GM19023 (cell line): ENCODE results near the gene DSE.
A peak's percentile ranks its signal among the peaks of the same experiment; 100 is the strongest.

Experiments
- ATAC-seq: cut with Tn5 transposase; IDR thresholded peaks from one replicate; pipeline ENCODE4 v1.9.1; 2021; ENCODE audit warnings: mild to moderate bottlenecking, moderate library complexity; ENCODE audit not compliant: unreplicated experiment

DSE gene

GRCh38 chr6:116408491-116408890 is 37.7 kb downstream of the DSE start:
- peak; percentile 32 for ATAC-seq

GRCh38 chr6:116409756-116410155 is 39.0 kb downstream of the DSE start:
- ATAC-seq = peak; percentile 72

GRCh38 chr6:116411284-116411623 is 40.5 kb downstream of the DSE start:
- no peak for ATAC-seq

- ATAC-seq = no peak
Observed at GRCh38 chr6:116412270-116412669, 41.5 kb downstream of the DSE start.

- no peak for ATAC-seq
Observed at GRCh38 chr6:116413357-116413756, 42.6 kb downstream of the DSE start.

- ATAC-seq = no peak
Observed at GRCh38 chr6:116417661-116418060, 46.9 kb downstream of the DSE start.

GRCh38 chr6:116419069-116419786 is 48.5 kb downstream of the DSE start:
- ATAC-seq = no peak

- ATAC-seq = no peak
Observed at GRCh38 chr6:116420341-116420740, 49.6 kb downstream of the DSE start.

- ATAC-seq = no peak
Observed at GRCh38 chr6:116422238-116422637, 51.5 kb downstream of the DSE start.

GRCh38 chr6:116424001-116424400 is 53.3 kb downstream of the DSE start:
- no peak for ATAC-seq

GRCh38 chr6:116426551-116426950 is 55.8 kb downstream of the DSE start:
- no peak for ATAC-seq

- ATAC-seq = no peak
Observed at GRCh38 chr6:116429111-116429510, 58.4 kb downstream of the DSE start.

GRCh38 chr6:116430860-116431259 is 60.1 kb downstream of the DSE start:
- no peak for ATAC-seq

GRCh38 chr6:116431964-116432595 is 61.3 kb downstream of the DSE start:
- ATAC-seq = no peak

GRCh38 chr6:116433206-116433712 is 62.5 kb downstream of the DSE start:
- no peak for ATAC-seq

- ATAC-seq = no peak
Observed at GRCh38 chr6:116434056-116434725, 63.4 kb downstream of the DSE start.

GRCh38 chr6:116436586-116436985 is 65.8 kb downstream of the DSE start:
- no peak for ATAC-seq

GRCh38 chr6:116437656-116438055 is 66.9 kb downstream of the DSE start:
- ATAC-seq = no peak

GRCh38 chr6:116438590-116439448 is 68.1 kb downstream of the DSE start:
- no peak for ATAC-seq

- no peak for ATAC-seq
Observed at GRCh38 chr6:116439522-116440051, 68.8 kb downstream of the DSE start.

GRCh38 chr6:116443105-116443504 is 72.4 kb downstream of the DSE start:
- ATAC-seq = no peak
